HG03066 (cell line): Measurements from ENCODE around the gene COL27A1.

Experiments
- ATAC-seq: cut with Tn5 transposase; IDR thresholded peaks from one replicate; pipeline ENCODE4 v1.9.1; 2021; ENCODE audit warnings: low read depth; ENCODE audit not compliant: unreplicated experiment

The COL27A1 gene

GRCh38 chr9:114238891-114239875 lies 83.8 kb downstream of the COL27A1 start:
- ATAC-seq = no peak

GRCh38 chr9:114240216-114240615 lies 84.9 kb downstream of the COL27A1 start:
- no peak for ATAC-seq

DNA sequence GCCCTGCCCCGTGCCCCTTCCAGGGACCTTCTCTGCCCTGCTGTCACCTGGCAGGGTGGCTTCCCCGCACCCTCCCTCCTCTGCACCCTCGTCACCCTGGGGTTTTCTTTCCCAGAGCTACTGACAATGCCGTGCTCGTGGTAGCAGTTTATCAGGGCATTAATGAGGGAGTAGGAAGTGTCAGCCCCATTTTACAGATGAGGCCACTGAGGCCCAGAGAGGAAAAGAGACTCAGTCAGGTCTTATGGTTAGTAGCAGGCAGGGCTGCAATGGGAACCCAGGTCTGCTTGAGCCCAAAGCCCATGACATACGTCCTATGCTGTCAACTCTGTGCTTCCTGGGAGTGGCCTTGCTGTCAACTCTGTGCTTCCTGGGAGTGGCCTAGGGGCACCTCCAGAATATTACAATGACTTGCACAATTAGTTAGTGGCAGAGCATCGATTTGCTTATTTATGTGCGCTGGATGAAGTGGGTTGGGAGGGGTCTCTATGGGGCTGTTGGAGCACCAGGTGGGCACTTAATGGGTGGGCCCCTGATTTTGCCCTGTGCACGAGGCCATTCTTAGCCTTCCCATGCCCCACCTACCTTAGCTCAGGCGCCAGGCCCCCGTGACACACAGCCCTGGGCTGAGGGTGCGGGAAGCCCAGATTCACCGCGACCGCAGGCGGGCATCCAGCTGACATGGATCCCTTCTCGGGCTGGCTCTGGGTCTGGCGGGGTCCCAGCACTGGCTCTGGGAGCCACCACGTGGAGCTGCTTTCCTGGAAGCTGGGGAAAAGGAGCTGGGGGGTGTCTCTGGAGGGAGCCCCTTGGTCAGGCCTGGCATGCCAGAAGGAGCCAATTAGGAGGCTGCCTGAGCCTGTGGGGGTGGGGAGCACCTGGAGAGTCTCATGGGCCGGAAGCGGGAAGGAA lies 85.6 kb downstream of the COL27A1 start:
- ATAC-seq = no peak

- ATAC-seq = no peak
Measured at GRCh38 chr9:114242837-114243236, 87.5 kb downstream of the COL27A1 start.

- no peak for ATAC-seq
Measured at GRCh38 chr9:114243240-114243639, 87.9 kb downstream of the COL27A1 start.

DNA sequence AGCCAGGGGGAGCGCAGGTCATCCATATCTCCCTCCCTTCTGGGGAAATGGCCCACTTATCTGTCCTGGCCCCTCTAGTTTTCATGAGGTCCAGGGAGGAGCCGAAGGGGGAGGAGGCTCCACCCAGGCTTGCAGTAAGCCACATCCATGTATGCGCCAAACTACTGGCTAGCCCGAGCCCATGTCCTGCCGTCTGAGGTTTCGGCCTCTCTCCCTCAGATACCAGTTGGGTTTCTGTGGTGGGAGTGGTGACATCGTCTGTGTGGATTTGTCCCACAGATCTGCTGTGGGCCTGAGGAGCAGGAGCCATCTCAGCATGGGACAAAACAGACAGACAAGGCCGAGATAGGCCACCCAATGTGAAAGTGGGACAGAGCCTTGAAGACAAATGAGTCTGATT lies 89.2 kb downstream of the COL27A1 start:
- ATAC-seq = no peak

- no peak for ATAC-seq
Measured at GRCh38 chr9:114246558-114246957, 91.2 kb downstream of the COL27A1 start.

DNA sequence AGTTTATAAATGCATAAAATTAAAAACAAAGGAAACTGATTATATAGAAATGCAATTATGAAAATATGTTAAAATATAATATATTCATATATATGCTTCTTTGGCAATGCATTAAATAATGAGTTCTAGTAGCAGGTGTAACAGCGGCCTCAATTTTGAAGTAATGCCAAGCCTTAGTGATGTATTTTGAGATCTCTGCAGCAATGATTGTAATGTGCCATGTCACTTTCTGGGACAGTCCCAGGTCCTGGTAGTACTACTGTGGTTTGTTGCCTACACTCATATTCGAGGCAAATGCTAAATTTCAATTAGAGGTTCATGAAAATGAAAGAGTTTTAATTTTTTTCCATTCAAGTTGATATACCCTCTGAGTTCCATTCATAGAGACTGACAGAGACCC lies 91.7 kb downstream of the COL27A1 start:
- no peak for ATAC-seq

GRCh38 chr9:114247491-114247890 lies 92.2 kb downstream of the COL27A1 start:
- no peak for ATAC-seq

- ATAC-seq = no peak
Measured at GRCh38 chr9:114248299-114248707, 93.0 kb downstream of the COL27A1 start.

- no peak for ATAC-seq
Measured at GRCh38 chr9:114249424-114250234, 94.3 kb downstream of the COL27A1 start.

DNA sequence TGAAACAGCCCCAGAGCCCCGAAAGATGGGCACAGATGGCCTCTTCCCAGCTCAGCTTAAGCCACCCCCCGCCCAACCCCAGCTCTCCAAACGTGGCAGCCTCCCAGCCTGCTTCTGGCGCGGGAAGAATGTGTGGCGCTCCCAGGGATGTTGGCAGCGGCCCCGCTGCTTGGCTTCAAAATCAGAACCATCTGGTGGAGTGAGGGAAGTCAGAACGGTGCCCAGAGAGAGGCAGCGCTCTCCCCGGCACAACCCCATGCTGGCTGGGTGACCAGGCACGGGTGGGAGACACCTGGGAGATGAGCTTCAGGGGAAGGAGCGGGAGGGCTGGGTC lies 94.9 kb downstream of the COL27A1 start:
- no peak for ATAC-seq

DNA sequence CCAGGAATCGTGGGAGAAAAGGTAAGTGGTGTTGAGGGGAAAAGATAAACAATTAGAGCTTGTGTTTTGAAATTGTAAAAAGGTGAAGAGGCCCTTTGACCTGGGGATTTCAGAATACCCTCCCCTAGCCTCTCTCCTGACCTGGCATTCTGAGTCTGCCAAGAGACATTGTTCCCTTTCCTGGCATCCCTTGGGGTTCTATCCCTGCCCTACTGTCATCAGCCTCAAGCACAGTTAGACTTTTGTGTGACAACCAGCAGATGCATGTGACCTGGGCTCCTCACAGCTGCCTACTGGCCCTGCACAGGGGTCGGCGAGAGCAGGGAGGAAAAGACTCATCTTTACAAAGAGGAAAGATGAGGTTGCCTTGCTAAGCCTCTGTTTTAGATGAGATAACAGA lies 95.3 kb downstream of the COL27A1 start:
- ATAC-seq = no peak

- ATAC-seq = no peak
Measured at GRCh38 chr9:114252394-114252793, 97.1 kb downstream of the COL27A1 start.

- no peak for ATAC-seq
Measured at GRCh38 chr9:114256827-114257328, 101.5 kb downstream of the COL27A1 start.

DNA sequence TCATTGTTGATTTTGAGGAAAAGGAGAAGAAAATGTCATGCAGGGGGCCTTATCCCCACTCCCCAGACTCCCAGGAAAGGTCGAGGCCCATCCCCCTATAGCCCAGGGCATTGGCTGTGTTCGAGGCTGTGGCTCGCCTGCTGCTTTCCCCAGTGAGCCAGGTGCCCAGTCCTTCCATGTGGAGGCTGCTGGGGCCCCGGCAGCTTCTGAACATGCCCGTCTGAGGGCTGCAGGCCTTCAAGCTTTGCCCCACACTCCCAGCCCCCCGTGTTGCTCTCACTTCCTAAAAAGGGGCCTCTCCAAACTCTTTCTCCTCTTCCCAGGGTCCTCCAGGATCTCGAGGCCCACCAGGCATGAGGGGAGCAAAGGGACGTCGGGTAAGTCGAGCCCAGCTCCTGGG lies 102.9 kb downstream of the COL27A1 start:
- ATAC-seq = no peak

DNA sequence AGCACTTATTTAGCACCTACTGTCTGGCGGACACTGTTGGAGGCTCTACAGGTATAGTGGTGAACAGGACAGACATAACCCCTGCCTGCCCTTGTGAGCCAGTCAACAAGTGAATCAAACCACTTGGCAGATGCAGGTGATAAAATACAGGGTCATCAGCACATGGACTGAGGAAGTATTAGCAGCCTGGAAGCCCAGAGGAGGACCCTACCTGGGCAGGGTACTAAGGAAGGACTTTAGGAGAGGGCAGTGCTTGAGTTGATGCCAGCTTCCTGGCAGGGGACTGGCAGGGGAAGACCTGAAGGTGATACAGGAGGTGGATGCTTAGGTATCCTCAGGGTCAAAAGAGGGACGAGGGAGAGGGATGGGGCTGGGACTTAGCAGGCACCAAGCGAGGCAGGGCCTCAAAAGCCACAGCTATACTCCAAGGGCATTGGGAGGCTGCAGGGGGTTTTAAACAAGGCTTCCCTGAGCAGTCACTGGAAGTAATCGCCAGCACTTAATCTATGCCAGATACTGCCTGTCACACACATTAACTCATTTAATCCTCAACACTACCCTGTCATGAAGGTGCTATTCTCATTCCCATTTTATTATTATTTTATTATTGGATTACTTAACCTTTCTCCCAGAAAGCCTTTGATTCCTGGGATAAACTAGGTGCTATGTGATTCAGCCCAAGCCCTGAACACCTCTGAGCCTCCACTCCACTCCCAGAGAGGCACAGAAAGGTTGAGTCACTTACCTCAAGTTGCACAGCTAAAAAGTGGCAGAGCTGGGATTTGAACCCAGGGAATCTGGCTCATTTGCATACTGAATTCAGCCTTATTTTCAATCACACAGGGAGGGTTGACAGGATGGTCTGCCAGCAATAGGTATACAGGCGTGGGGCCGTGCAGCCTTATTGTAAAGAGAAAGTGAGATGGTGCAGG lies 103.8 kb downstream of the COL27A1 start:
- ATAC-seq = no peak

DNA sequence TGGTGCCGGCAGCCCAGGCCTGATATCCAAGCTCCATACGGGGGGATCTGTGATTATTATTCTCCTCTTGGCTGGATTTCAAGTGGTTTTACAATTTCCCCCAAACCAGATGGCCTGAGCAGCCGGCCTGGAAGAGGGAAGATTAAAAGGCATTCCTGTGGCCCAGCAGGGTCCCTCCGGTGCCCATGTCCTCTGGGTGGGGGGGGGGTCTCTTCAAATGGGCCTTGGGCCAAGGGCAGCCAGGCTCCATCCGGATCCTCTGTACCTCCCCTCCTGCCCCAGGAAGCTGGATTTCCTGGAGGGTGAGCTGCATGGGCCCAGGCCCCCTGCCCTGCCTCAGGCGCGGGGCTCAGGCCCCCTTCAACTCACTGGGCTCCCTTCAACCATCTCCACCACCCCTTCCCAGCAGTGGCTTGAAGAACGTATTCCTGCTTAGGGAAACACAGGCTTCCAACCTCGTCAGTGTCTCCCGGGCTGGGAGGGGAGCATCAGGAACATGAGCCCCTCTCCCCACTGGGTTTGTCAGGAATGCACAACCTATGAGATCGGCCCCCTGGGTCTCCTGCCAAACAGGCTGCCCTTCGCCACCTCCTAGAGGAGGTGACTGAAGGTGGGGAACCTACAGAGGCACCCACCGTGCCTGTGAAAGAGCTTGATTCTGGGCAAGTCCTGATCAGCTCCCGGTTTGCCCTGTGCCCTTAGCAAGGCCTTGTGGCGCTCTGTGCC lies 104.6 kb downstream of the COL27A1 start:
- no peak for ATAC-seq

- ATAC-seq = no peak
Measured at GRCh38 chr9:114261026-114261425, 105.7 kb downstream of the COL27A1 start.
